OCI-LY1 (cell line): ENCODE measurements around the gene KCNIP4.

Source experiments
- H2AFZ ChIP-seq: fragments of 200-600 bp; sonication (generic), shearing (Covaris generic); 2 replicates; pipeline ENCODE4 v1.6.0; 2014; ENCODE audit warnings: antibody characterized with exemption, mild to moderate bottlenecking, low read length
- H3F3A ChIP-seq: fragments of 200-600 bp; sonication (generic), shearing (Covaris generic); 2 replicates; pipeline ENCODE4 v1.6.0; 2014; ENCODE audit warnings: mild to moderate bottlenecking, antibody characterized with exemption, low read length, moderate library complexity; ENCODE audit not compliant: insufficient read depth
- H3K27ac ChIP-seq: fragments of 200-600 bp; sonication (generic); 2 replicates; pipeline ENCODE4 v1.5.1; 2014; ENCODE audit warnings: low read length, mixed run types, mild to moderate bottlenecking, low read depth; ENCODE audit not compliant: poor library complexity, severe bottlenecking
- H3K27me3 ChIP-seq: fragments of 200-600 bp; sonication (generic); 2 replicates; pipeline ENCODE4 v1.6.0; 2014; ENCODE audit warnings: antibody characterized with exemption, mild to moderate bottlenecking, low read length, moderate library complexity; ENCODE audit not compliant: insufficient read depth
- H3K36me3 ChIP-seq: fragments of 200-600 bp; sonication (generic); 2 replicates; pipeline ENCODE4 v1.6.1; 2014; ENCODE audit warnings: mild to moderate bottlenecking, antibody characterized with exemption, low read length, moderate library complexity, mixed read lengths; ENCODE audit not compliant: insufficient read depth
- H3K4me1 ChIP-seq: fragments of 200-600 bp; sonication (generic); 2 replicates; pipeline ENCODE4 v1.5.1; 2014; ENCODE audit warnings: mild to moderate bottlenecking, low read length, moderate library complexity; ENCODE audit not compliant: insufficient read depth, severe bottlenecking
- H3K4me2 ChIP-seq: fragments of 200-600 bp; sonication (generic), shearing (Covaris generic); 2 replicates; pipeline ENCODE4 v1.6.1; 2014; ENCODE audit warnings: low read length
- H3K4me3 ChIP-seq: fragments of 200-600 bp; sonication (generic); 2 replicates; pipeline ENCODE4 v1.5.1; 2014; ENCODE audit warnings: low read length, low read depth, mild to moderate bottlenecking, mixed read lengths; ENCODE audit not compliant: poor library complexity, severe bottlenecking
- H3K79me2 ChIP-seq: fragments of 200-600 bp; shearing (Covaris generic); 2 replicates; pipeline ENCODE4 v1.6.1; 2016; ENCODE audit warnings: mixed run types, low read length, mixed read lengths; ENCODE audit not compliant: insufficient read depth
- H3K9ac ChIP-seq: fragments of 200-600 bp; sonication (generic), shearing (Covaris generic); 2 replicates; pipeline ENCODE4 v1.6.1; 2014; ENCODE audit warnings: mild to moderate bottlenecking, low read length, mixed read lengths
- H3K9me2 ChIP-seq: fragments of 200-600 bp; sonication (generic), shearing (Covaris generic); 2 replicates; pipeline ENCODE4 v1.6.1; 2014; ENCODE audit warnings: low read depth, mild to moderate bottlenecking, low read length, mixed read lengths
- H3K9me3 ChIP-seq: fragments of 200-600 bp; shearing (Covaris generic); 2 replicates; pipeline ENCODE4 v1.6.1; 2014; ENCODE audit warnings: low read length, mixed read lengths
- H4K20me1 ChIP-seq: fragments of 200-600 bp; sonication (generic), shearing (Covaris generic); 2 replicates; pipeline ENCODE4 v1.6.0; 2016; ENCODE audit warnings: mild to moderate bottlenecking, low read length; ENCODE audit not compliant: insufficient read depth
- CTCF ChIP-seq: fragments of 200-600 bp; sonication (generic), shearing (Covaris generic); IDR thresholded peaks from 2 replicates; pipeline ENCODE4 v1.5.1; 2017; ENCODE audit warnings: mild to moderate bottlenecking, antibody characterized with exemption, low read length, moderate library complexity, mixed read lengths
- EZH2 ChIP-seq: fragments of 200-600 bp; sonication (generic), shearing (Covaris generic); IDR thresholded peaks from 2 replicates; pipeline ENCODE4 v1.8.0; 2017; ENCODE audit warnings: borderline replicate concordance, mixed run types, mild to moderate bottlenecking, antibody characterized with exemption, low read length, moderate library complexity, mixed read lengths

Gene KCNIP4

GRCh38 chr4:20816287-20816686 lies 1132.3 kb downstream of the KCNIP4 start:
- Histone ChIP-seq H3K4me3 (no peak overlapping the region), H2AFZ (no peak overlapping the region), H3K27me3 (no peaks in the 10 kb centered on the region), H3K9ac (no peak overlapping the region), H3K4me2 (no peak overlapping the region), H4K20me1 (no peaks in the 10 kb centered on the region), H3K36me3 (no peaks in the 10 kb centered on the region), H3K27ac (no peak overlapping the region), H3K9me3 (no peaks in the 10 kb centered on the region), H3K9me2 (no peaks in the 10 kb centered on the region), H3K79me2 (no peaks in the 10 kb centered on the region), H3K4me1 (no peaks in the 10 kb centered on the region), H3F3A (no peaks in the 10 kb centered on the region)
- no peak for TF ChIP-seq CTCF
- no peak for TF ChIP-seq EZH2

- no peaks in the 10 kb centered on the region for H4K20me1 ChIP-seq
- TF ChIP-seq CTCF = no peak
- TF ChIP-seq EZH2 = no peak
- H3F3A ChIP-seq = no peaks in the 10 kb centered on the region
- H3K27ac ChIP-seq = no peak overlapping the region
- no peaks in the 10 kb centered on the region for H3K27me3 ChIP-seq
- no peak overlapping the region for H3K9ac ChIP-seq
- no peaks in the 10 kb centered on the region for H3K4me1 ChIP-seq
- H2AFZ ChIP-seq = no peak overlapping the region
- H3K79me2 ChIP-seq = no peaks in the 10 kb centered on the region
- no peak overlapping the region for H3K4me3 ChIP-seq
- H3K9me3 ChIP-seq = no peaks in the 10 kb centered on the region
- H3K4me2 ChIP-seq = no peak overlapping the region
- H3K9me2 ChIP-seq = no peaks in the 10 kb centered on the region
- H3K36me3 ChIP-seq = no peaks in the 10 kb centered on the region
Observed at GRCh38 chr4:20813700-20814099, 1134.9 kb downstream of the KCNIP4 start.

DNA sequence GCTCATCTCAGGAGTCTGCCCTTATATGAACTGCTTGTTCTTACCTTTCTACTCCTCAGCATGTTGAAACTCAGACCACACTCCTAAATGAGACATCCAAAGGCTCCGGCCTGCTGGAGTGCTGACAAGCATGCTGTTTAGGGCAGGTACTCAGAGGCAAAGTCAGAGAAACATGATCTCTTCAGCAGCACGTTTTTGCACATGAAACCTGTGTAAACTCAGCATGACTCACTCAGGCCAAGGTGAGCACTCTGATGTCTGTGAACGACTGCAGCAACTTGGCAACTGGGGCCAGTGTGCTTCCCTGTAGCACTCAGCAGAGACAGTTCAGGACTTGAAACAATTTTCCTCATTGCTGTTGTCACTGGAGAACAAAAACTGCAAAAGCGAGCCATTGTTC lies 1138.8 kb downstream of the KCNIP4 start:
- TF ChIP-seq CTCF (no peak), EZH2 (no peak)
- H3K9me3 ChIP-seq = no peaks in the 10 kb centered on the region
- no peaks in the 10 kb centered on the region for H3F3A ChIP-seq
- no peak overlapping the region for H3K4me2 ChIP-seq
- no peaks in the 10 kb centered on the region for H3K4me1 ChIP-seq
- H3K27ac ChIP-seq = no peak overlapping the region
- H2AFZ ChIP-seq = no peak overlapping the region
- H3K79me2 ChIP-seq = no peaks in the 10 kb centered on the region
- H3K36me3 ChIP-seq = no peaks in the 10 kb centered on the region
- no peak overlapping the region for H3K4me3 ChIP-seq
- no peaks in the 10 kb centered on the region for H3K9me2 ChIP-seq
- no peak overlapping the region for H3K9ac ChIP-seq
- H4K20me1 ChIP-seq = no peaks in the 10 kb centered on the region
- H3K27me3 ChIP-seq = no peaks in the 10 kb centered on the region
